H9 (cell line): ENCODE data around the gene PLAC8. TPM values are rescaled to one million over a fixed set of nuclear protein-coding genes. Genes with fewer than 3 reads are reported as not detected.

ENCODE experiments used
- DNase-seq: peaks from one replicate; pipeline ENCODE4 v3.0.0-alpha.2; 2017
- H2AFZ ChIP-seq: one replicate; pipeline ENCODE4 v1.6.1; 2013; ENCODE audit warnings: mild to moderate bottlenecking, low read length, control low read depth, moderate library complexity
- H2AK5ac ChIP-seq: 2 replicates; pipeline ENCODE4 v1.6.1; 2013; ENCODE audit warnings: low read length, control low read depth, mixed read lengths; ENCODE audit not compliant: insufficient read length
- H2BK120ac ChIP-seq: one replicate; pipeline ENCODE4 v1.6.1; 2013; ENCODE audit warnings: low read depth, mild to moderate bottlenecking, low read length, control low read depth, inconsistent platforms; ENCODE audit not compliant: poor library complexity, severe bottlenecking
- H2BK12ac ChIP-seq: 2 replicates; pipeline ENCODE4 v1.6.1; 2013; ENCODE audit warnings: low read length, control low read depth, mixed read lengths, low read depth; ENCODE audit not compliant: insufficient read length
- H2BK15ac ChIP-seq: 2 replicates; pipeline ENCODE4 v1.6.1; 2013; ENCODE audit warnings: low read depth, low read length, control low read depth
- H2BK20ac ChIP-seq: one replicate; pipeline ENCODE4 v1.6.1; 2013; ENCODE audit warnings: low read depth, mild to moderate bottlenecking, low read length, control low read depth, inconsistent platforms; ENCODE audit not compliant: poor library complexity, severe bottlenecking
- H2BK5ac ChIP-seq: 2 replicates; pipeline ENCODE4 v1.6.1; 2013; ENCODE audit warnings: low read length, control low read depth, mixed read lengths; ENCODE audit not compliant: insufficient read length
- H3K14ac ChIP-seq: 2 replicates; pipeline ENCODE4 v1.6.1; 2013; ENCODE audit warnings: low read length, control low read depth; ENCODE audit not compliant: insufficient read depth
- H3K18ac ChIP-seq: 2 replicates; pipeline ENCODE4 v1.6.1; 2013; ENCODE audit warnings: low read depth, mild to moderate bottlenecking, mixed read lengths, low read length, control low read depth; ENCODE audit not compliant: insufficient read length
- H3K23ac ChIP-seq: 2 replicates; pipeline ENCODE4 v1.6.1; 2013; ENCODE audit warnings: low read length, control low read depth, mixed read lengths, low read depth; ENCODE audit not compliant: insufficient read length
- H3K23me2 ChIP-seq: 2 replicates; pipeline ENCODE4 v1.6.1; 2013; ENCODE audit warnings: low read depth, mild to moderate bottlenecking, mixed read lengths, low read length, control low read depth; ENCODE audit not compliant: insufficient read length, poor library complexity, severe bottlenecking
- H3K27ac ChIP-seq: 2 replicates; pipeline ENCODE4 v1.5.1; 2013; ENCODE audit warnings: low read length, control low read depth, mixed read lengths, low read depth; ENCODE audit not compliant: insufficient read length
- H3K27me3 ChIP-seq: 2 replicates; pipeline ENCODE4 v1.6.1; 2013; ENCODE audit warnings: low read length, control low read depth, inconsistent platforms; ENCODE audit not compliant: insufficient read depth
- H3K4ac ChIP-seq: 2 replicates; pipeline ENCODE4 v1.6.1; 2013; ENCODE audit warnings: low read depth, mild to moderate bottlenecking, control low read depth, inconsistent platforms, low read length, moderate library complexity
- H3K4me1 ChIP-seq: 2 replicates; pipeline ENCODE4 v1.6.1; 2013; ENCODE audit warnings: low read length, control low read depth, inconsistent platforms; ENCODE audit not compliant: insufficient read depth
- H3K4me2 ChIP-seq: 2 replicates; pipeline ENCODE4 v1.6.1; 2013; ENCODE audit warnings: low read length, control low read depth, mixed read lengths; ENCODE audit not compliant: insufficient read length, insufficient read depth
- H3K56ac ChIP-seq: 2 replicates; pipeline ENCODE4 v1.6.1; 2013; ENCODE audit warnings: low read depth, mild to moderate bottlenecking, mixed read lengths, low read length, control low read depth; ENCODE audit not compliant: insufficient read length
- H3K79me1 ChIP-seq: 2 replicates; pipeline ENCODE4 v1.6.1; 2013; ENCODE audit warnings: low read depth, mild to moderate bottlenecking, moderate library complexity, low read length, control low read depth, inconsistent platforms; ENCODE audit not compliant: insufficient read depth, poor library complexity, severe bottlenecking
- H3K79me2 ChIP-seq: 2 replicates; pipeline ENCODE4 v1.6.1; 2013; ENCODE audit warnings: low read length, control low read depth, inconsistent platforms; ENCODE audit not compliant: insufficient read depth
- H3K9ac ChIP-seq: 2 replicates; pipeline ENCODE4 v1.6.1; 2013; ENCODE audit warnings: low read length, control low read depth, mixed read lengths; ENCODE audit not compliant: insufficient read length; ENCODE audit errors: extremely low read depth
- H3K9me3 ChIP-seq: one replicate; pipeline ENCODE4 v1.6.1; 2013; ENCODE audit warnings: low read depth, low read length, inconsistent platforms; ENCODE audit not compliant: control insufficient read depth
- H3T11ph ChIP-seq: one replicate; pipeline ENCODE4 v1.6.1; 2013; ENCODE audit warnings: mild to moderate bottlenecking, low read length, control low read depth, inconsistent platforms
- H4K20me1 ChIP-seq: one replicate; pipeline ENCODE4 v1.6.1; 2013; ENCODE audit not compliant: control insufficient read depth, insufficient read length, insufficient read depth
- H4K5ac ChIP-seq: 2 replicates; pipeline ENCODE4 v1.6.1; 2013; ENCODE audit warnings: low read depth, mild to moderate bottlenecking, mixed read lengths, low read length, control low read depth; ENCODE audit not compliant: insufficient read length
- H4K8ac ChIP-seq: replicated peaks from 2 replicates; pipeline ENCODE4 v1.6.1; 2013; ENCODE audit warnings: low read length, control low read depth, mixed read lengths, low read depth; ENCODE audit not compliant: insufficient read length
- H4K91ac ChIP-seq: 2 replicates; pipeline ENCODE4 v1.6.1; 2013; ENCODE audit warnings: low read depth, mild to moderate bottlenecking, moderate library complexity, mixed read lengths, low read length, control low read depth; ENCODE audit not compliant: insufficient read length
- H3K27ac Mint-ChIP-seq, 3 experiments: 2 replicates in 2 of 3; 3 replicates in 1 of 3; pipeline ENCODE4 v1.8.0; 2020 to 2021; ENCODE audit warnings: mixed read lengths in 3 of 3, mild to moderate bottlenecking in 1 of 3, moderate library complexity in 1 of 3
- H3K27me3 Mint-ChIP-seq: 2 replicates; pipeline ENCODE4 v1.8.0; 2021; ENCODE audit warnings: low read depth, mild to moderate bottlenecking, moderate library complexity, mixed read lengths
- H3K36me3 Mint-ChIP-seq, 3 experiments: 2 replicates in 2 of 3; 3 replicates in 1 of 3; pipeline ENCODE4 v1.8.0; 2020 to 2021; ENCODE audit warnings: low read depth in 3 of 3, mixed read lengths in 3 of 3; ENCODE audit not compliant: insufficient read depth in 1 of 3
- H3K4me1 Mint-ChIP-seq, 2 experiments: 2 replicates each; pipeline ENCODE4 v1.8.0; 2020; ENCODE audit warnings: mixed read lengths in 2 of 2
- H3K4me3 Mint-ChIP-seq, 2 experiments: 2 replicates in 1 of 2; 3 replicates in 1 of 2; pipeline ENCODE4 v1.8.0; 2020 to 2021; ENCODE audit warnings: mild to moderate bottlenecking in 2 of 2, mixed read lengths in 2 of 2, moderate library complexity in 1 of 2
- H3K9me3 Mint-ChIP-seq, 2 experiments: 2 replicates in 1 of 2; 3 replicates in 1 of 2; pipeline ENCODE4 v1.8.0; 2020; ENCODE audit warnings: mild to moderate bottlenecking in 2 of 2, mixed read lengths in 2 of 2, moderate library complexity in 1 of 2
- WGBS: extraction: QIAGEN DNeasy Blood & Tissue Kit; methylation state at CpG from one replicate; pipeline ENCODE4 v1.1.7; 2013; ENCODE audit warnings: missing lambda C conversion rate, low lambda C conversion rate, mixed read lengths; ENCODE audit not compliant: insufficient read length; ENCODE audit errors: extremely low coverage; 5-methylcytosine and 5-hydroxymethylcytosine counted together
- total RNA-seq: library from RNA; stranded (reverse); gene quantifications from 2 replicates; pipeline ENCODE4 v1.2.1, GENCODE V29; 2021
- TF ChIP-seq, protein P1 (sequence below): fragments of 200-600 bp; sonication (generic); conservative IDR thresholded peaks from 3 replicates; pipeline ENCODE4 v1.8.0; 2021; ENCODE audit warnings: antibody characterized with exemption, mild to moderate bottlenecking

Gene PLAC8
- total RNA-seq, 1 experiment from 2014 or later = 1.6 TPM

DNA sequence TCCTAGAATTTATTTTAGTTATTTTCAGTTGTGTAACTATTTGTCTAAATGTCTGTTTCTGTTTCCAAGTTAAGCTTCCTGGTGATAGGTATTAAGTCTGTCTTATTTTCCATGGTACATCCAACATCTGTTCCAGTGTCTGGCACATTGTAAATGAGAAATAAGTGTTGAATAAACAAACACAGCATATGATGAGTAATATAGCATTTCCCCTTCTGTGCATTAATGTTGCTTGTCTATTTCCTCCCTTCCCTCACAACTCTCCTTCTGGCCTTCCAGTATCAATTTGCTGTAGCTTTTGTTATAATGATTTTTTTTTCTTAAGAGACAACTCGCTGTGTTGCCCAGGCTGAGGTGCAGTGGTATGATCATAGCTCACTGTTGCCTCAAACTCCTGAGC lies 43.4 kb downstream of the PLAC8 start:
- TF ChIP-seq, protein P1, sequence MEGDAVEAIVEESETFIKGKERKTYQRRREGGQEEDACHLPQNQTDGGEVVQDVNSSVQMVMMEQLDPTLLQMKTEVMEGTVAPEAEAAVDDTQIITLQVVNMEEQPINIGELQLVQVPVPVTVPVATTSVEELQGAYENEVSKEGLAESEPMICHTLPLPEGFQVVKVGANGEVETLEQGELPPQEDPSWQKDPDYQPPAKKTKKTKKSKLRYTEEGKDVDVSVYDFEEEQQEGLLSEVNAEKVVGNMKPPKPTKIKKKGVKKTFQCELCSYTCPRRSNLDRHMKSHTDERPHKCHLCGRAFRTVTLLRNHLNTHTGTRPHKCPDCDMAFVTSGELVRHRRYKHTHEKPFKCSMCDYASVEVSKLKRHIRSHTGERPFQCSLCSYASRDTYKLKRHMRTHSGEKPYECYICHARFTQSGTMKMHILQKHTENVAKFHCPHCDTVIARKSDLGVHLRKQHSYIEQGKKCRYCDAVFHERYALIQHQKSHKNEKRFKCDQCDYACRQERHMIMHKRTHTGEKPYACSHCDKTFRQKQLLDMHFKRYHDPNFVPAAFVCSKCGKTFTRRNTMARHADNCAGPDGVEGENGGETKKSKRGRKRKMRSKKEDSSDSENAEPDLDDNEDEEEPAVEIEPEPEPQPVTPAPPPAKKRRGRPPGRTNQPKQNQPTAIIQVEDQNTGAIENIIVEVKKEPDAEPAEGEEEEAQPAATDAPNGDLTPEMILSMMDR = no peak
- H3K4me3 Mint-ChIP-seq = no peak overlapping the region
- Histone ChIP-seq H3K79me1 (no peaks in the 10 kb centered on the region), H3K18ac (no peak overlapping the region), H3K23ac (no peak overlapping the region), H3K23me2 (no peaks in the 10 kb centered on the region), H3K9ac (no peak overlapping the region), H2BK20ac (no peak overlapping the region), H3K27ac (no peak overlapping the region), H3K56ac (no peak overlapping the region), H2BK12ac (no peak overlapping the region), H2BK15ac (no peak overlapping the region), H2AK5ac (no peak overlapping the region), H3K4me2 (no peak overlapping the region), H3K9me3 (no peaks in the 10 kb centered on the region), H2BK120ac (no peak overlapping the region), H2AFZ (no peak overlapping the region), H3K79me2 (no peaks in the 10 kb centered on the region), H3K27me3 (no peaks in the 10 kb centered on the region), H2BK5ac (no peak overlapping the region), H3K14ac (no peak overlapping the region), H4K5ac (no peak overlapping the region), H4K8ac (no peak overlapping the region), H3K4ac (no peak overlapping the region), H3T11ph (no peak overlapping the region), H4K20me1 (no peaks in the 10 kb centered on the region), H4K91ac (no peak overlapping the region), H3K4me1 (no peaks in the 10 kb centered on the region)
- H3K4me1 Mint-ChIP-seq = no peaks in the 10 kb centered on the region
- no peaks in the 10 kb centered on the region for H3K9me3 Mint-ChIP-seq
- WGBS = no CpG with 5 or more reads among the region's 1 CpG
- no peak for DNase-seq
- H3K27me3 Mint-ChIP-seq = no peaks in the 10 kb centered on the region
- peaks cover 7 to 33% (median 27%) of the 10 kb centered on the region in 3 experiments; a peak in 6 of 7 replicates for H3K36me3 Mint-ChIP-seq
- no peak overlapping the region for H3K27ac Mint-ChIP-seq
